ENCODE measurements around the gene CNOT6L.

- TF ChIP-seq, protein P1, sequence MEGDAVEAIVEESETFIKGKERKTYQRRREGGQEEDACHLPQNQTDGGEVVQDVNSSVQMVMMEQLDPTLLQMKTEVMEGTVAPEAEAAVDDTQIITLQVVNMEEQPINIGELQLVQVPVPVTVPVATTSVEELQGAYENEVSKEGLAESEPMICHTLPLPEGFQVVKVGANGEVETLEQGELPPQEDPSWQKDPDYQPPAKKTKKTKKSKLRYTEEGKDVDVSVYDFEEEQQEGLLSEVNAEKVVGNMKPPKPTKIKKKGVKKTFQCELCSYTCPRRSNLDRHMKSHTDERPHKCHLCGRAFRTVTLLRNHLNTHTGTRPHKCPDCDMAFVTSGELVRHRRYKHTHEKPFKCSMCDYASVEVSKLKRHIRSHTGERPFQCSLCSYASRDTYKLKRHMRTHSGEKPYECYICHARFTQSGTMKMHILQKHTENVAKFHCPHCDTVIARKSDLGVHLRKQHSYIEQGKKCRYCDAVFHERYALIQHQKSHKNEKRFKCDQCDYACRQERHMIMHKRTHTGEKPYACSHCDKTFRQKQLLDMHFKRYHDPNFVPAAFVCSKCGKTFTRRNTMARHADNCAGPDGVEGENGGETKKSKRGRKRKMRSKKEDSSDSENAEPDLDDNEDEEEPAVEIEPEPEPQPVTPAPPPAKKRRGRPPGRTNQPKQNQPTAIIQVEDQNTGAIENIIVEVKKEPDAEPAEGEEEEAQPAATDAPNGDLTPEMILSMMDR (IDR thresholded peaks at IDR 0.05; ENCODE audit: low read length): no peak
- TF ChIP-seq EZH2phosphoT487 (IDR thresholded peaks at IDR 0.05; ENCODE audit: low read length): no peak
- no peak for TF ChIP-seq EZH2 (optimal IDR thresholded peaks at IDR 0.05; ENCODE audit: low read depth, low read length)
Observed at GRCh38 chr4:77711469-77711868, 107.7 kb downstream of the CNOT6L start.
